A549 treated with DMSO at 1 μM for 4 hours (cell line): ENCODE data around the gene TRAF3. TPM values are rescaled to one million over a fixed set of nuclear protein-coding genes. Genes with fewer than 3 reads are reported as not detected.

Experiments
- total RNA-seq: library from RNA; stranded (reverse); fragments of 200-300 nt; extraction: Qiagen RNA extraction; gene quantifications from 5 replicates; pipeline ENCODE4 v1.2.3, GENCODE V29; 2022; ENCODE audit warnings: low read depth

The TRAF3 gene, protein sequence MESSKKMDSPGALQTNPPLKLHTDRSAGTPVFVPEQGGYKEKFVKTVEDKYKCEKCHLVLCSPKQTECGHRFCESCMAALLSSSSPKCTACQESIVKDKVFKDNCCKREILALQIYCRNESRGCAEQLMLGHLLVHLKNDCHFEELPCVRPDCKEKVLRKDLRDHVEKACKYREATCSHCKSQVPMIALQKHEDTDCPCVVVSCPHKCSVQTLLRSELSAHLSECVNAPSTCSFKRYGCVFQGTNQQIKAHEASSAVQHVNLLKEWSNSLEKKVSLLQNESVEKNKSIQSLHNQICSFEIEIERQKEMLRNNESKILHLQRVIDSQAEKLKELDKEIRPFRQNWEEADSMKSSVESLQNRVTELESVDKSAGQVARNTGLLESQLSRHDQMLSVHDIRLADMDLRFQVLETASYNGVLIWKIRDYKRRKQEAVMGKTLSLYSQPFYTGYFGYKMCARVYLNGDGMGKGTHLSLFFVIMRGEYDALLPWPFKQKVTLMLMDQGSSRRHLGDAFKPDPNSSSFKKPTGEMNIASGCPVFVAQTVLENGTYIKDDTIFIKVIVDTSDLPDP
- total RNA-seq: 21.5 to 32.1 TPM (median 28.5 TPM) in 5 replicates

DNA sequence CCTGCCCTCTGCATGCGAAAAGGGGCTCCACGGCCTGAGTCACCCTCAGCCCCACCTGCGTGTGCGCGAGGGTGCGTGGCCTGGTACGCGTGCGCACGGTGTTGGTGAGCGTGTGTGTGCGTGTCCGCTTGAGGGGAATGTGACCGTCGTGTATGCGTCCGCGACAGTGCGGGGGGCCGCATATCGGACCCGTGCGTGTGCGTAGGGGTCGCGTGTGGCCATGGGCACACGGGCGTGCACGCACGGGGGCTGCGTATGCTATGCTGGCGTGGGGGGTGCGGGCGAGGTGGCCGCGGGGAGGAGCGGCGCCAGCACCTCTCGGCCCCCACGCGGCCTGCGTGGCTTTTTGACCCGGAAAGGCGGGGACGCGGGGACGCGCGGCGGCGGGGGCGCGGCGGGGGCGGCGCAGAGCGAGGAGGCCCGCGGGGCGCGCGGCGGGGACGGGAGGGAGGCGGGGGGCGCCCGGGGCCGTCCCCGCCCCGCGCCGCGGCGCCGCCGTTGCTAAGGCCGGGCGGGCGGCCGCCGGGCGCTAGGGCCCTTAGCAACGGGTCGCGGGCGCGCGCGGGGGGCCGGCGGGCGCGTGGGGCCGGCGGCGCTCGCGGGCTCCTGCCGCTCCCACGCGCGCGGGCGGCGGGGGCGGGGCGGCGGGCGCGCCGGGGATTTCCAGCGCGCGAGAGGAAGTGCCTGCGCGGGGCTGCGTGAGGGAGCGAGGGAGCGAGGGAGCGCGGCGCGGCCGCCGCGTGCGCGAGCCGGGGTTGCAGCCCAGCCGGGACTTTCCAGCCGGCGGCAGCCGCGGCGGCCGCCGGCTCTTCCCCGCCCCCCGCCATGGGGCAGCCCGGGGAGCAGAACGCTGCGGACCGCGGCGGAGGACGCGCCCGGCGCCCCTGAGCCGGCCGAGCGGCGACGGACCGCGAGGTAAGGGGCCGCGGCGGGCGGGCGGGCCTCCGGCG is at the start of gene TRAF3:
Gene TRAF3 (plus strand): TSS at position 689 of the 950 bp plus-strand sequence. CDS start 92,753 bp downstream, outside the sequence.

DNA sequence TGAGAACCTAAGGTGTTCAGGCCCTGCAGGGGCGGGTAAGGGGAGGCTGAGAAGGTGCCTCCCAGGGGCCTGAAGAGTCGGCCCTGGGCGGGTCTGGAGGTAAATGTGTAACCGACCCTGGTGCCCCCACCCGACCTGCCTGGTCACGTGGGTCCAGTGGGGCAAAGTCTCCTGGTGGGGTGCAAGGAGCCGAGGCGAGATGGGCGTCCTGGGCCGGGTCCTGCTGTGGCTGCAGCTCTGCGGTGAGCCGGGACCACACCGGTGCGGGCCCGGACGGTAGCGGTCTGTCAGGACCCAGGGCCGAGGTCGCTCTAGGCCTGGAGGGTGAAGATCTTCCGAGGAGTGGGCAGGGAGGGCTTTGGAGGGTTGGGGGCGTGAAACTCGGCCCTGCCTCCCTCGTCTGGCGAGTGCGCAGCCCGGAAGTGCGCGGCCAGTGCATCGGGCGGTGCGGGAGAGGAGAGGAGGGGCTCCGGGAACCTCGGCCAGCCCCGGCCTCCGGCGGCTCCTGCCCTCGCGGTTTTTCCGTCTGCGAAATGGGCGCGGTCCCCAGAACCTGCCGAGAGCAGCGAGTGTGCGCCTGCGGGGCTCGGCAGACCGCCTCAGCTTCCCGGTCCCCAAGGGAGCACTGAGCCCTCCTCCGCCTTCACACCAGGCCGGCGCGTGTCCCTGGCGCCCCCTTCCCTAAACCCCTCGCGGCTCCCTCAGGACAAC is 145.4 kb downstream of the TRAF3 start, which contains the start of gene AMN:
Gene AMN (plus strand): TSS at position 174 of the 711 bp plus-strand sequence. CDS start 26 bp downstream, at position 200.

Other genes starting within 250 kb of the TRAF3 start
- 22.3 to 32.2 TPM (median 28.5 TPM) in 5 replicates for gene RCOR1, start 184.8 kb upstream of the TRAF3 start, total RNA-seq
- 0.23 to 0.69 TPM (median 0.46 TPM) in 5 replicates for gene AMN, start 145.2 kb downstream of the TRAF3 start, total RNA-seq